ENCODE measurements around the gene RIPK3. TPM values are rescaled to one million over a fixed set of nuclear protein-coding genes. Genes with fewer than 3 reads are reported as not detected.

The RIPK3 gene
- total and polyA plus RNA-seq, 2 experiments from 2014 or later: 0.32 to 1.5 TPM

- TF ChIP-seq REST (IDR thresholded peaks at IDR 0.05; ENCODE audit: unreplicated experiment) (no peak), EZH2phosphoT487 (IDR thresholded peaks at IDR 0.05; ENCODE audit: unreplicated experiment) (no peak), STAT1 (IDR thresholded peaks at IDR 0.05; ENCODE audit: unreplicated experiment) (no peak), CTCF (conservative IDR thresholded peaks at IDR 0.05; ENCODE audit: low read depth in 2 of 2) (no peak), NANOG (IDR thresholded peaks at IDR 0.05; ENCODE audit: borderline replicate concordance) (no peak), ZNF331 (CRISPR knock-in tag; IDR thresholded peaks at IDR 0.05; ENCODE audit: low read depth) (no peak), EZH2 (IDR thresholded peaks at IDR 0.05; ENCODE audit: low read depth, unreplicated experiment) (no peak)
Observed at GRCh38 chr14:24331731-24332267, 8.0 kb downstream of the RIPK3 start (continued).

- Mint-ChIP-seq H3K27ac (no peak overlapping the region), H3K4me3 (no peak overlapping the region), H3K9me3 (no peaks in the 10 kb centered on the region; the same call in 2 of the 3 replicates), H3K4me1 (peaks cover 20% of the 10 kb centered on the region), H3K27me3 (ENCODE audit: insufficient read depth, low read depth, poor library complexity) (peaks cover 66% of the 10 kb centered on the region), H3K36me3 (ENCODE audit: low read depth) (no peaks in the 10 kb centered on the region; the same call in 2 of the 3 replicates)
- Histone ChIP-seq H3K4me1 (ENCODE audit: insufficient read depth) (peaks cover 24% of the 10 kb centered on the region; the same call in 1 of the 2 replicates), H3K27ac (ENCODE audit: low read depth) (no peak overlapping the region), H2AFZ (peak overlapping the region; percentile 100), H3K79me2 (replicated peaks; ENCODE audit: insufficient read depth) (no peaks in the 10 kb centered on the region), H3F3A (replicated peaks; ENCODE audit: low read depth) (0 out of 2 replicates have a peak, but pooled peaks cover 8% of the 10 kb centered on the region), H3K27me3 (ENCODE audit: insufficient read depth) (peaks cover 72% of the 10 kb centered on the region), H3K4me3 (peak overlapping the region; percentile 80), H3K36me3 (ENCODE audit: insufficient read depth) (no peaks in the 10 kb centered on the region), H4K20me1 (replicated peaks; ENCODE audit: insufficient read depth) (no peaks in the 10 kb centered on the region; the same call in 1 of the 2 replicates), H3K4me2 (peak overlapping the region; percentile 92), H3K9me2 (ENCODE audit: insufficient read depth) (no peaks in the 10 kb centered on the region)
- DNase-seq (ENCODE audit: low spot score): no peak
- no peak for ATAC-seq
- TF ChIP-seq REST (IDR thresholded peaks at IDR 0.05; ENCODE audit: unreplicated experiment) (no peak), CTCF (conservative IDR thresholded peaks at IDR 0.05; ENCODE audit: low read depth in 2 of 2) (no peak), CREB1 (CRISPR knock-in tag; IDR thresholded peaks at IDR 0.05; ENCODE audit: low read depth) (no peak), JUNB (IDR thresholded peaks at IDR 0.05; ENCODE audit: unreplicated experiment) (no peak), NANOG (IDR thresholded peaks at IDR 0.05; ENCODE audit: borderline replicate concordance) (no peak), ZNF114 (CRISPR knock-in tag; IDR thresholded peaks at IDR 0.05) (no peak), STAT1 (IDR thresholded peaks at IDR 0.05; ENCODE audit: unreplicated experiment) (no peak), POLR2AphosphoS5 (IDR thresholded peaks at IDR 0.05; ENCODE audit: low read depth) (no peak), ZNF331 (CRISPR knock-in tag; IDR thresholded peaks at IDR 0.05; ENCODE audit: low read depth) (no peak)
Observed at GRCh38 chr14:24330973-24331674, 8.7 kb downstream of the RIPK3 start.
